Measurements from ENCODE around the gene CTSZ. TPM values are rescaled to one million over a fixed set of nuclear protein-coding genes. Genes with fewer than 3 reads are reported as not detected.

CTSZ gene
- total and polyA plus RNA-seq, 2 of the 8 experiments (the other 6 are each of a cell fraction or from before 2014, with no cell fraction given): 32.8 to 34.0 TPM

DNA sequence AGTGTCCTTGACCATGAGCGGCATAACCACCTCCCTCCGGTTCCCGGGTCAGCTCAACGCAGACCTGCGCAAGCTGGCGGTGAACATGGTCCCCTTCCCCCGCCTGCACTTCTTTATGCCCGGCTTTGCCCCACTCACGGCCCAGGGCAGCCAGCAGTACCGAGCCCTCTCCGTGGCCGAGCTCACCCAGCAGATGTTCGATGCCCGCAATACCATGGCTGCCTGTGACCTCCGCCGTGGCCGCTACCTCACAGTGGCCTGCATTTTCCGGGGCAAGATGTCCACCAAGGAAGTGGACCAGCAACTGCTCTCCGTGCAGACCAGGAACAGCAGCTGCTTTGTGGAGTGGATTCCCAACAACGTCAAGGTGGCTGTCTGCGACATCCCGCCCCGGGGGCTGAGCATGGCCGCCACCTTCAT is 17.1 kb upstream of the CTSZ start:
- no peak overlapping the region for H3K4me2 ChIP-seq (ENCODE audit: insufficient read depth in 1 of 2, low read depth in 2 of 2, low read length in 2 of 2)
- DNase-seq (ENCODE audit: low read depth in 1 of 2, low spot score in 2 of 2) (no peak), FAIRE-seq (no peak)
- H3K18ac ChIP-seq (ENCODE audit: extremely low read depth, low read length): no peak overlapping the region
- H3K23ac ChIP-seq (ENCODE audit: insufficient read length): no peak overlapping the region
- no peak overlapping the region for H2BK20ac ChIP-seq (ENCODE audit: low read length)
- H4K20me1 ChIP-seq (replicated peaks in 1 of 2; ENCODE audit: control insufficient read depth in 1 of 2, insufficient read depth in 2 of 2, low read length in 2 of 2): peaks cover 7% of the 10 kb centered on the region in 2 experiments
- H3K56ac ChIP-seq (replicated peaks; ENCODE audit: insufficient read length, low read depth, low read length): no peak overlapping the region
- no peak overlapping the region for H2AFZ ChIP-seq (ENCODE audit: low read length)
- ChIA-PET POLR2A (ENCODE audit: partially characterized antibody) (interaction anchor here (1.0 to 3.8 kb wide), 3 partner anchors 8 to 134 kb away, joined by 3 to 28 read pairs (median 3); partner anchors contain the start of gene ATP5F1E), CTCF (ENCODE audit: partially characterized antibody) (interaction anchor here (1.0 to 2.3 kb wide), 3 partner anchors 8 to 185 kb away, joined by 3 to 5 read pairs (median 4); no protein-coding TSS in a partner anchor)
- H3K9me3 ChIP-seq (ENCODE audit: insufficient read depth in 2 of 2, low read depth in 1 of 2, low read length in 1 of 2): no peaks in the 10 kb centered on the region
- H3K4me1 ChIP-seq (replicated peaks in 1 of 4; ENCODE audit: control insufficient read depth in 3 of 4, insufficient read depth in 4 of 4, low read length in 3 of 4): peaks cover 0 to 2% (median 0%) of the 10 kb centered on the region in 4 experiments; a peak in 3 of 7 replicates
- H3K27ac ChIP-seq (ENCODE audit: low read depth, low read length): no peak overlapping the region
- no peak overlapping the region for H3K14ac ChIP-seq (ENCODE audit: insufficient read length)
- no peak overlapping the region for H3K4me3 ChIP-seq (ENCODE audit: extremely low read depth in 1 of 4, insufficient read depth in 2 of 4, low read depth in 3 of 4, low read length in 4 of 4)
- 95% methylated on average over 24 of the region's 24 CpGs; no CpG with 5 or more reads in 1 of the 2 experiments for whole genome bisulfite sequencing, 2 experiments (ENCODE audit: extremely low coverage in 1 of 2, insufficient coverage in 1 of 2, insufficient read length in 1 of 2, insufficient replicate concordance in 2 of 2, low coverage in 1 of 2, low lambda C conversion rate in 2 of 2, missing lambda C conversion rate in 1 of 2)
- H2AK5ac ChIP-seq (ENCODE audit: low read depth, low read length): no peak overlapping the region
- H2BK12ac ChIP-seq (ENCODE audit: low read depth, low read length): no peak overlapping the region
- no peak overlapping the region for H4K91ac ChIP-seq (replicated peaks; ENCODE audit: insufficient read length, low read length)
- no peak overlapping the region for H2BK5ac ChIP-seq (ENCODE audit: low read depth, low read length)
- H2BK15ac ChIP-seq (ENCODE audit: low read length): no peak overlapping the region
- peaks cover 0 to 7% (median 2%) of the 10 kb centered on the region in 4 experiments; a peak in 2 of 7 replicates for H3K27me3 ChIP-seq (replicated peaks in 1 of 4; ENCODE audit: control insufficient read depth in 3 of 4, extremely low read depth in 1 of 4, insufficient read depth in 3 of 4, low read length in 3 of 4)
- 0 out of 4 replicates have a peak, but pooled peaks cover 0 to 3% of the 10 kb centered on the region in 2 experiments for H3K79me2 ChIP-seq (ENCODE audit: control insufficient read depth in 1 of 2, insufficient read depth in 2 of 2, low read length in 2 of 2)
- no peak overlapping the region for H4K8ac ChIP-seq (ENCODE audit: extremely low read depth, insufficient read depth, low read length)
- no peak overlapping the region for H4K5ac ChIP-seq (ENCODE audit: insufficient read length, low read depth, low read length)
- peaks cover 2% of the 10 kb centered on the region; the same call in 1 of the 2 replicates for H3K23me2 ChIP-seq (ENCODE audit: low read depth, low read length)
- H3K9ac ChIP-seq (replicated peaks in 1 of 4; ENCODE audit: extremely low read depth in 1 of 4, low read depth in 3 of 4, low read length in 3 of 4): no peak overlapping the region
- H3K4ac ChIP-seq (replicated peaks; ENCODE audit: insufficient read length, low read depth, low read length): no peak overlapping the region
- peaks cover 0 to 26% (median 8%) of the 10 kb centered on the region in 4 experiments; a peak in 4 of 8 replicates for H3K36me3 ChIP-seq (ENCODE audit: control insufficient read depth in 2 of 4, insufficient read depth in 4 of 4, low read length in 3 of 4)
- H2BK120ac ChIP-seq (replicated peaks; ENCODE audit: low read depth, low read length): no peak overlapping the region
- peaks cover 3% of the 10 kb centered on the region; the same call in 1 of the 2 replicates for H3K79me1 ChIP-seq (ENCODE audit: low read depth, low read length)
- TF ChIP-seq BRCA1 (IDR thresholded peaks at IDR 0.05; ENCODE audit: low read depth, low read length) (no peak), HDAC2 (IDR thresholded peaks at IDR 0.05; ENCODE audit: borderline replicate concordance in 1 of 2, low read depth in 2 of 2, low read length in 2 of 2) (no peak), EP300 (IDR thresholded peaks at IDR 0.05; ENCODE audit: borderline replicate concordance in 1 of 2, low read depth in 2 of 2, low read length in 2 of 2) (no peak), CHD1 (IDR thresholded peaks at IDR 0.05; ENCODE audit: low read depth, low read length) (no peak), TAF1 (IDR thresholded peaks at IDR 0.05; ENCODE audit: low read depth, low read length) (no peak), TBP (IDR thresholded peaks at IDR 0.05; ENCODE audit: low read depth, low read length) (no peak), CTBP2 (IDR thresholded peaks at IDR 0.05; ENCODE audit: borderline replicate concordance, insufficient read depth, insufficient read length, low read length) (no peak)
- TF ChIP-seq, protein P1, sequence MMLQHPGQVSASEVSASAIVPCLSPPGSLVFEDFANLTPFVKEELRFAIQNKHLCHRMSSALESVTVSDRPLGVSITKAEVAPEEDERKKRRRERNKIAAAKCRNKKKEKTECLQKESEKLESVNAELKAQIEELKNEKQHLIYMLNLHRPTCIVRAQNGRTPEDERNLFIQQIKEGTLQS (IDR thresholded peaks at IDR 0.05; ENCODE audit: insufficient read depth, low read depth, low read length): no peak
- TF ChIP-seq, protein P2, sequence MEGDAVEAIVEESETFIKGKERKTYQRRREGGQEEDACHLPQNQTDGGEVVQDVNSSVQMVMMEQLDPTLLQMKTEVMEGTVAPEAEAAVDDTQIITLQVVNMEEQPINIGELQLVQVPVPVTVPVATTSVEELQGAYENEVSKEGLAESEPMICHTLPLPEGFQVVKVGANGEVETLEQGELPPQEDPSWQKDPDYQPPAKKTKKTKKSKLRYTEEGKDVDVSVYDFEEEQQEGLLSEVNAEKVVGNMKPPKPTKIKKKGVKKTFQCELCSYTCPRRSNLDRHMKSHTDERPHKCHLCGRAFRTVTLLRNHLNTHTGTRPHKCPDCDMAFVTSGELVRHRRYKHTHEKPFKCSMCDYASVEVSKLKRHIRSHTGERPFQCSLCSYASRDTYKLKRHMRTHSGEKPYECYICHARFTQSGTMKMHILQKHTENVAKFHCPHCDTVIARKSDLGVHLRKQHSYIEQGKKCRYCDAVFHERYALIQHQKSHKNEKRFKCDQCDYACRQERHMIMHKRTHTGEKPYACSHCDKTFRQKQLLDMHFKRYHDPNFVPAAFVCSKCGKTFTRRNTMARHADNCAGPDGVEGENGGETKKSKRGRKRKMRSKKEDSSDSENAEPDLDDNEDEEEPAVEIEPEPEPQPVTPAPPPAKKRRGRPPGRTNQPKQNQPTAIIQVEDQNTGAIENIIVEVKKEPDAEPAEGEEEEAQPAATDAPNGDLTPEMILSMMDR (IDR thresholded peaks at IDR 0.05; ENCODE audit: control extremely low read depth in 1 of 3, insufficient read depth in 1 of 3, low read depth in 1 of 3, low read length in 3 of 3): no peak

Measured in H1 (cell line).